Measurements from ENCODE around the gene SPSB2. TPM values are rescaled to one million over a fixed set of nuclear protein-coding genes. Genes with fewer than 3 reads are reported as not detected.
"Not testable (repeated sequence)": the region's sequence is repeated elsewhere in the genome, so short reads cannot be mapped to it uniquely, and the experiment has no call there.

Gene SPSB2
- total RNA-seq, 1 donor from 2014 or later, result 7.9 TPM

DNA sequence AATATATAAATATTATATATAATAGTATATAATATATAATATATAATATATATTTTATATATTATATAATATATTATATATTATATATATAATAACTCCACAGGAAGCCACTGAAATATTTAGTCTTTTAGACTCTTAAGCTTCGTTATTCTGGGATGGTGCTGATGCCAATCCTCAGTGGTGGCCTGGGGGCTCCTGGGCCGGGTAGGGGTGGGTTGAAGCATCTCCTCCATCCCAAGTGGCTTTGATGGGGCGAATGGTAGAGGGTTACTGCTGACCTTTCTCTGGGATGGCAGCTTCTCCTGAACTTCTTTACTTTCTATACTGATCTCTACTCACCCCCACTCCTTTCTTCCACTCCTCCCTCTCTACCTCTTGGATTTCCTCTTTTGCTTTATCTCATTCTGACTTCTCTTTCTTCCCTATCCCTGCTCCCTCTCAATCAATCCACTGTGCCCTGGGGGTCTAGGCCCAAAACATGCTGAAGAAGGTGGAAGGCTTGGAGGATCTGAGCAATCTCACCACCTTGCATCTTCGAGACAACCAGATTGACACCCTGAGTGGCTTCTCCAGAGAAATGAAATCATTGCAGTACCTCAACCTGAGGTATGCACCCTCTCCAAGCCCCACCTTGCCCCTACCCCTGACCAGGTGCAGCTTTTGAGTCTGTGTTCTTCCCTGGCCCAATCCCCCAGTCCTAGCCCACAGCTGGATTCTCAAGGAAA lies 36.5 kb upstream of the SPSB2 start:
- DNase-seq (ENCODE audit: low read depth), result no peak
- H3K27me3 ChIP-seq (ENCODE audit: control insufficient read depth, insufficient read depth, low read length), result peaks cover 2% of the 10 kb centered on the region
- TF ChIP-seq CTCF (IDR thresholded peaks at IDR 0.05; ENCODE audit: insufficient read depth, low read length, severe bottlenecking), result no peak
- no peak for FAIRE-seq
- H3K36me3 ChIP-seq (ENCODE audit: control insufficient read depth, insufficient read depth, low read length), result no peaks in the 10 kb centered on the region
- H3K4me3 ChIP-seq (ENCODE audit: low read depth, low read length), result no peak overlapping the region

- not testable (repeated sequence) for DNase-seq (ENCODE audit: low read depth); H3K4me3 ChIP-seq (ENCODE audit: low read depth, low read length); H3K27me3 ChIP-seq (ENCODE audit: control insufficient read depth, insufficient read depth, low read length); FAIRE-seq; H3K36me3 ChIP-seq (ENCODE audit: control insufficient read depth, insufficient read depth, low read length)
Observed at GRCh38 chr12:6908141-6908540, 35.0 kb upstream of the SPSB2 start.

DNA sequence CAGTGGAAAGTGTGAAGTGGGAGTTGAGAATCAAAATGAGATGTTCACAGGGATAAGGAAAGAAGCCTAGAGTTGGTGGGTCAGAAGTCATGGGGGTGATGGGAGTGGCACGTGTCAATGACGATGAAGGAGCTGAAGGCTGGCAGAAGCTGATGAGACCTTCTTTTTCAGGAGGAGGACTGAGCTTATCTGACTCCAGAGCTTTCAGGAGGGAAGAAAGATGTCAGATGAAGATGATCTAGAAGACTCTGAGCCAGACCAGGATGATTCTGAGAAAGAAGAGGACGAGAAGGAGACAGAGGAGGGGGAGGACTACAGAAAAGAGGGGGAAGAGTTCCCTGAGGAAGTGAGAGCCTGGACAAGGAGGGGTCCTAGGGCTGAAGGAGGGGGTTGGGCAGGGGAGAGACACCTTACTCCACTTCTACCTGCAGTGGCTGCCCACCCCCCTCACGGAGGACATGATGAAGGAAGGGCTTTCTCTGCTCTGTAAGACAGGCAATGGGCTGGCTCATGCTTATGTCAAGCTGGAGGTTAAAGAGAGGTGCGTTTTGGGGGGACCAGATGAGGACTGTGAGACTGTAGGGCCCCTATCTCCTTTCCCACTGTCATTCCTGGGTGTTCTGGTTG lies 32.4 kb upstream of the SPSB2 start:
- H3K27me3 ChIP-seq (ENCODE audit: control insufficient read depth, insufficient read depth, low read length), result no peaks in the 10 kb centered on the region
- H3K4me3 ChIP-seq (ENCODE audit: low read depth, low read length), result no peak overlapping the region
- H3K36me3 ChIP-seq (ENCODE audit: control insufficient read depth, insufficient read depth, low read length), result no peaks in the 10 kb centered on the region
- FAIRE-seq (no peak), DNase-seq (ENCODE audit: low read depth) (no peak)
- TF ChIP-seq CTCF (IDR thresholded peaks at IDR 0.05; ENCODE audit: insufficient read depth, low read length, severe bottlenecking), result no peak

- peak; percentile 36 for FAIRE-seq
Observed at GRCh38 chr12:6904280-6905276, 31.5 kb upstream of the SPSB2 start, which contains the start of gene LRRC23. Gene LRRC23 (plus strand): TSS chr12:6904822. CDS start chr12:6905634, 812 bp downstream.

GRCh38 chr12:6903722-6904121 lies 30.6 kb upstream of the SPSB2 start:
- DNase-seq (ENCODE audit: low read depth), result peak; percentile 66
- FAIRE-seq, result no peak
- no peaks in the 10 kb centered on the region for H3K36me3 ChIP-seq (ENCODE audit: control insufficient read depth, insufficient read depth, low read length)
- no peak for TF ChIP-seq CTCF (IDR thresholded peaks at IDR 0.05; ENCODE audit: insufficient read depth, low read length, severe bottlenecking)
- H3K27me3 ChIP-seq (ENCODE audit: control insufficient read depth, insufficient read depth, low read length), result no peaks in the 10 kb centered on the region
- H3K4me3 ChIP-seq (ENCODE audit: low read depth, low read length), result no peak overlapping the region

More at GRCh38 chr12:6904280-6905276, 31.5 kb upstream of the SPSB2 start, which contains the start of gene LRRC23:
- H3K36me3 ChIP-seq (ENCODE audit: control insufficient read depth, insufficient read depth, low read length), result no peaks in the 10 kb centered on the region
- peak within 1 kb of the TSS; percentile 76 for H3K4me3 ChIP-seq (ENCODE audit: low read depth, low read length)
- TF ChIP-seq CTCF (IDR thresholded peaks at IDR 0.05; ENCODE audit: insufficient read depth, low read length, severe bottlenecking), result no peak
- DNase-seq (ENCODE audit: low read depth), result peak; percentile 93
- H3K27me3 ChIP-seq (ENCODE audit: control insufficient read depth, insufficient read depth, low read length), result no peaks in the 10 kb centered on the region

Measured in bronchial epithelial cell (primary cell).